HepG2 (cell line): Measurements from ENCODE around the gene CYLD. TPM values are rescaled to one million over a fixed set of nuclear protein-coding genes. Genes with fewer than 3 reads are reported as not detected.

Experiments used
- ATAC-seq: fragments of 200-7000 bp; cut with Tn5 transposase; 3 replicates; pipeline ENCODE4 v1.9.1; 2020; ENCODE audit warnings: mild to moderate bottlenecking, moderate library complexity
- BruUV-seq: library from RNA; stranded (reverse); fragments of 400-500 nt; replicated peaks from 2 replicates; lab custom pipeline; 2021; lab: Mats Ljungman, UMichigan
- CTCF ChIA-PET: fragments of 300-600 bp; formaldehyde crosslinking; extraction: SDS; loops from one replicate; lab custom pipeline; 2021; ENCODE audit warnings: low total read pairs, inconsistent platforms, low intra/inter-chr PET ratio; lab: Yijun Ruan, JAX
- POLR2A ChIA-PET: fragments of 350-600 bp; sonication (Branson Sonifier 250); formaldehyde crosslinking; loops from one replicate; lab custom pipeline; 2020; ENCODE audit warnings: antibody characterized with exemption, inconsistent platforms; lab: Yijun Ruan, JAX
- DNase-seq: peaks from one replicate; pipeline ENCODE4 v3.0.0-alpha.2; 2015; ENCODE audit warnings: low spot score
- FAIRE-seq: peaks from 3 replicates; lab custom pipeline; 2011; peaks lifted over from hg19 to GRCh38; lab: Jason Lieb, UNC
- H2AFZ ChIP-seq: one replicate; pipeline ENCODE4 v1.6.1; 2011; ENCODE audit warnings: low read length, inconsistent platforms
- H3K27ac ChIP-seq: fragments of 300-600 bp; 3 replicates; pipeline ENCODE4 v1.8.0; 2011; ENCODE audit warnings: mixed run types, mild to moderate bottlenecking, mixed read lengths, low read length, inconsistent platforms; ENCODE audit not compliant: insufficient read depth; ENCODE audit errors: extremely low read length
- H3K27me3 ChIP-seq, 2 experiments: fragments of 200-600 bp in 1 of 2; 2 replicates in 1 of 2; 3 replicates in 1 of 2; pipeline versions ENCODE4 v1.6.0 to v1.8.0; 2011; ENCODE audit warnings: low read length in 2 of 2, mild to moderate bottlenecking in 2 of 2, moderate library complexity in 2 of 2, inconsistent platforms in 1 of 2; ENCODE audit not compliant: insufficient read depth in 2 of 2, control insufficient read depth in 1 of 2
- H3K36me3 ChIP-seq, 2 experiments: fragments of 200-600 bp in 1 of 2; replicated peaks in 1 of 2; 2 replicates in 1 of 2; 3 replicates in 1 of 2; pipeline versions ENCODE4 v1.5.1 to v1.8.0; 2011; ENCODE audit warnings: low read length in 2 of 2, inconsistent platforms in 1 of 2; ENCODE audit not compliant: insufficient read depth in 2 of 2, control insufficient read depth in 1 of 2
- H3K4me1 ChIP-seq: 2 replicates; pipeline ENCODE4 v1.5.1; 2012; ENCODE audit warnings: low read length, inconsistent platforms; ENCODE audit not compliant: insufficient read depth
- H3K4me2 ChIP-seq: 2 replicates; pipeline ENCODE4 v1.6.0; 2011; ENCODE audit warnings: low read depth, low read length, inconsistent platforms
- H3K4me3 ChIP-seq, 3 experiments: fragments of 200-600 bp in 1 of 3; sonication (generic), shearing (Covaris generic) in 1 of 3; replicated peaks in 1 of 3; 2 replicates each; pipeline ENCODE4 v1.5.1; 2011 to 2016; ENCODE audit warnings: low read length in 3 of 3, inconsistent platforms in 2 of 3, low read depth in 2 of 3, mild to moderate bottlenecking in 2 of 3, control low read depth in 1 of 3, mixed read lengths in 1 of 3; ENCODE audit not compliant: insufficient read depth in 1 of 3
- H3K79me2 ChIP-seq: one replicate; pipeline ENCODE4 v1.6.1; 2011; ENCODE audit warnings: low read length, inconsistent platforms; ENCODE audit not compliant: insufficient read depth
- H3K9ac ChIP-seq: 2 replicates; pipeline ENCODE4 v1.6.0; 2011; ENCODE audit warnings: mild to moderate bottlenecking, low read depth, low read length, inconsistent platforms; ENCODE audit not compliant: insufficient read depth
- H3K9me3 ChIP-seq: 2 replicates; pipeline ENCODE4 v1.5.1; 2012; ENCODE audit warnings: mild to moderate bottlenecking, low read length
- H4K20me1 ChIP-seq: 2 replicates; pipeline ENCODE4 v1.6.0; 2011; ENCODE audit warnings: inconsistent platforms, mild to moderate bottlenecking, low read length, moderate library complexity; ENCODE audit not compliant: insufficient read depth
- ARNT ChIP-seq: fragments of 450-650 bp; IDR thresholded peaks from 2 replicates; pipeline ENCODE4 v1.6.1; 2017
- KLF13 ChIP-seq: sonication (generic); formaldehyde crosslinking; IDR thresholded peaks from 2 replicates; pipeline ENCODE4 v1.4.0; 2020; ENCODE audit warnings: mild to moderate bottlenecking, missing genetic modification reagents
- PAX8 ChIP-seq: sonication (generic); formaldehyde crosslinking; IDR thresholded peaks from 2 replicates; pipeline ENCODE4 v1.8.0; 2022; ENCODE audit warnings: mild to moderate bottlenecking, missing genetic modification reagents, borderline replicate concordance
- SIN3A ChIP-seq: IDR thresholded peaks from 2 replicates; pipeline ENCODE4 v1.6.1; 2011; ENCODE audit warnings: low read depth, mild to moderate bottlenecking, control low read depth, low read length, borderline replicate concordance
- STAT5B ChIP-seq: sonication (generic); formaldehyde crosslinking; IDR thresholded peaks from 2 replicates; pipeline ENCODE4 v1.4.0; 2020; ENCODE audit warnings: missing genetic modification reagents
- ZNF550 ChIP-seq: sonication (generic); formaldehyde crosslinking; IDR thresholded peaks from 2 replicates; pipeline ENCODE4 v1.4.0; 2020; ENCODE audit warnings: mild to moderate bottlenecking, missing genetic modification reagents, borderline replicate concordance
- whole genome bisulfite sequencing: methylation state at CpG from one replicate; pipeline ENCODE4 v1.1.6; 2017; ENCODE audit warnings: low lambda C conversion rate; 5-methylcytosine and 5-hydroxymethylcytosine counted together
- in situ Hi-C: cut with HindIII; loops from 2 replicates; pipeline ENCODE4 v1.10.0; 2017; ENCODE audit warnings: low pct_unique_long_range_greater_than_20kb; ENCODE audit not compliant: extremely low pct_ligation_motif_present
- intact Hi-C: fragments of 100-400 bp; cut with micrococcal nuclease; formaldehyde crosslinking; loops from one replicate; pipeline ENCODE4 v1.10.0; 2022; ENCODE audit not compliant: unreplicated experiment
- polyA plus RNA-seq, 8 experiments: library from polyadenylated mRNA; depleted of rRNA in 3 of 8; stranded (reverse) in 7 of 8; unstranded in 1 of 8; fragments of >200 nt; fragmentation: Illumina TruSeq in 4 of 8; extraction: Trizol in 4 of 8; gene quantifications; 2 replicates each; pipeline versions ENCODE4 v1.2.1 to v1.2.3, GENCODE V29; 2011 to 2016; ENCODE audit warnings: low read depth in 4 of 8, missing spikeins in 1 of 8, mixed read lengths in 1 of 8; ENCODE audit not compliant: insufficient read depth in 1 of 8
- total RNA-seq, 5 experiments: library from RNA; depleted of rRNA; stranded (reverse); fragments of >200 nt; fragmentation: Illumina TruSeq; extraction: Trizol; gene quantifications; 2 replicates each; pipeline ENCODE4 v1.2.3, GENCODE V29; 2016; ENCODE audit warnings: low read depth in 1 of 5
- TF ChIP-seq, protein P1 (sequence below): sonication (generic); formaldehyde crosslinking; IDR thresholded peaks from 2 replicates; pipeline ENCODE4 v1.4.0; 2020; ENCODE audit warnings: mild to moderate bottlenecking, missing genetic modification reagents, borderline replicate concordance
- TF ChIP-seq, protein P2 (sequence below): sonication (generic); formaldehyde crosslinking; IDR thresholded peaks from 2 replicates; pipeline ENCODE4 v1.5.0; 2020; ENCODE audit warnings: mild to moderate bottlenecking, missing genetic modification reagents

Gene CYLD
- total and polyA plus RNA-seq, 2 of the 13 experiments (the other 11 are each of a cell fraction or from before 2014, with no cell fraction given), result 6.1 to 11.4 TPM

DNA sequence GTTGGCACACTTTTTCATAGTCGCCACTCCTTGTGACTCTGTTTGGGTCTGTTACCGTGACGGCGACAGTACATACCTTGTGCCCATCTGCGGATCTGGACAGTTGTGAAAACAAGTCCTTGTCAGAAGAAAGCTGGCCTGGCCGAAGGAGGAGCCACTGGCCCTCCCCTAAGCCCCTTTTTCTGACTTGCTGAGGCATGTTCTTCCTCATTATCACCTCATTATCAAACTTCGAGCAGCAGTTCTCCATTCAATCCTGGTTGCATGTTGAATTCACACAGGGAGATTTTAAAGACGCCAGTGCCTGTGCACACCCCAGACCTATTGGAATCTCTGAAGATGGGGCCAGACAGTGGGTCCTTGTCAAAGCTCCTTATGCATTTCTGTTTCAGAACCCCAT, 61.1 kb downstream of the CYLD start:
- 96% methylated on average over 8 of the region's 8 CpGs for WGBS
- Histone ChIP-seq H3K27ac (no peak overlapping the region), H3K36me3 (no peaks in the 10 kb centered on the region), H3K4me3 (no peak overlapping the region), H2AFZ (no peak overlapping the region), H3K4me1 (peaks cover 39% of the 10 kb centered on the region), H4K20me1 (no peaks in the 10 kb centered on the region), H3K79me2 (no peaks in the 10 kb centered on the region), H3K9me3 (no peaks in the 10 kb centered on the region), H3K4me2 (no peak overlapping the region), H3K9ac (no peak overlapping the region), H3K27me3 (no peaks in the 10 kb centered on the region)
- ChIA-PET POLR2A (no interaction called here), CTCF (no interaction called here)
- BruUV-seq, result no TSS peak
- in situ Hi-C loops, result no loop called here
- TF ChIP-seq, protein P1, sequence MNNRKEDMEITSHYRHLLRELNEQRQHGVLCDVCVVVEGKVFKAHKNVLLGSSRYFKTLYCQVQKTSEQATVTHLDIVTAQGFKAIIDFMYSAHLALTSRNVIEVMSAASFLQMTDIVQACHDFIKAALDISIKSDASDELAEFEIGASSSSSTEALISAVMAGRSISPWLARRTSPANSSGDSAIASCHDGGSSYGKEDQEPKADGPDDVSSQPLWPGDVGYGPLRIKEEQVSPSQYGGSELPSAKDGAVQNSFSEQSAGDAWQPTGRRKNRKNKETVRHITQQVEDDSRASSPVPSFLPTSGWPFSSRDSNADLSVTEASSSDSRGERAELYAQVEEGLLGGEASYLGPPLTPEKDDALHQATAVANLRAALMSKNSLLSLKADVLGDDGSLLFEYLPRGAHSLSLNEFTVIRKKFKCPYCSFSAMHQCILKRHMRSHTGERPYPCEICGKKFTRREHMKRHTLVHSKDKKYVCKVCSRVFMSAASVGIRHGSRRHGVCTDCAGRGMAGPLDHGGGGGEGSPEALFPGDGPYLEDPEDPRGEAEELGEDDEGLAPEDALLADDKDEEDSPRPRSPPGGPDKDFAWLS, result no peak
- no peak for TF ChIP-seq PAX8 (CRISPR knock-in tag)
- no peak for TF ChIP-seq ARNT
- no peak for TF ChIP-seq ZNF550 (CRISPR knock-in tag)
- no peak for TF ChIP-seq STAT5B (CRISPR knock-in tag)
- no peak for TF ChIP-seq SIN3A
- TF ChIP-seq, protein P2, sequence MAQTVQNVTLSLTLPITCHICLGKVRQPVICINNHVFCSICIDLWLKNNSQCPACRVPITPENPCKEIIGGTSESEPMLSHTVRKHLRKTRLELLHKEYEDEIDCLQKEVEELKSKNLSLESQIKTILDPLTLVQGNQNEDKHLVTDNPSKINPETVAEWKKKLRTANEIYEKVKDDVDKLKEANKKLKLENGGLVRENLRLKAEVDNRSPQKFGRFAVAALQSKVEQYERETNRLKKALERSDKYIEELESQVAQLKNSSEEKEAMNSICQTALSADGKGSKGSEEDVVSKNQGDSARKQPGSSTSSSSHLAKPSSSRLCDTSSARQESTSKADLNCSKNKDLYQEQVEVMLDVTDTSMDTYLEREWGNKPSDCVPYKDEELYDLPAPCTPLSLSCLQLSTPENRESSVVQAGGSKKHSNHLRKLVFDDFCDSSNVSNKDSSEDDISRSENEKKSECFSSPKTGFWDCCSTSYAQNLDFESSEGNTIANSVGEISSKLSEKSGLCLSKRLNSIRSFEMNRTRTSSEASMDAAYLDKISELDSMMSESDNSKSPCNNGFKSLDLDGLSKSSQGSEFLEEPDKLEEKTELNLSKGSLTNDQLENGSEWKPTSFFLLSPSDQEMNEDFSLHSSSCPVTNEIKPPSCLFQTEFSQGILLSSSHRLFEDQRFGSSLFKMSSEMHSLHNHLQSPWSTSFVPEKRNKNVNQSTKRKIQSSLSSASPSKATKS, result no peak
- TF ChIP-seq KLF13 (CRISPR knock-in tag), result no peak
- FAIRE-seq (peak; percentile 32), ATAC-seq (no peak), DNase-seq (no peak)
- intact Hi-C loops, result no loop called here
